Type B pancreatic cell (in vitro differentiated cells): ENCODE measurements around the gene WNT9A. TPM values are rescaled to one million over a fixed set of nuclear protein-coding genes. Genes with fewer than 3 reads are reported as not detected.
A peak's percentile ranks its signal among the peaks of the same experiment; 100 is the strongest.

Experiments
- DNase-seq: peaks from one replicate; pipeline ENCODE4 v3.0.0; 2021; ENCODE audit warnings: mixed read lengths; ENCODE audit not compliant: unreplicated experiment; ENCODE audit errors: extremely low spot score
- H3K27ac Mint-ChIP-seq: 2 replicates; pipeline ENCODE4 v1.8.0; 2021; ENCODE audit warnings: mild to moderate bottlenecking, mixed read lengths
- H3K27me3 Mint-ChIP-seq: 2 replicates; pipeline ENCODE4 v1.8.0; 2021; ENCODE audit warnings: mixed read lengths
- H3K36me3 Mint-ChIP-seq: 2 replicates; pipeline ENCODE4 v1.8.0; 2021; ENCODE audit warnings: mixed read lengths
- H3K4me1 Mint-ChIP-seq: one replicate; pipeline ENCODE4 v1.8.0; 2021; ENCODE audit warnings: mixed read lengths; ENCODE audit not compliant: unreplicated experiment
- H3K4me3 Mint-ChIP-seq: 2 replicates; pipeline ENCODE4 v1.8.0; 2021; ENCODE audit warnings: mild to moderate bottlenecking, mixed read lengths
- H3K9me3 Mint-ChIP-seq: 2 replicates; pipeline ENCODE4 v1.8.0; 2021; ENCODE audit warnings: mixed read lengths
- CTCF ChIP-seq: fragments of 200-600 bp; sonication (generic); conservative IDR thresholded peaks from 2 replicates; pipeline ENCODE4 v1.5.0; 2021; ENCODE audit warnings: antibody characterized with exemption, mild to moderate bottlenecking
- total RNA-seq: library from RNA; stranded (reverse); gene quantifications from 2 replicates; pipeline ENCODE4 v1.2.1, GENCODE V29; 2021; ENCODE audit warnings: low replicate concordance

WNT9A gene
- total RNA-seq, 1 donor from 2014 or later = 4.3 TPM

GRCh38 chr1:227939791-227940771 lies 7.7 kb downstream of the WNT9A start:
- peaks cover 8% of the 10 kb centered on the region for H3K27me3 Mint-ChIP-seq
- no peak overlapping the region for H3K27ac Mint-ChIP-seq
- peaks cover 15% of the 10 kb centered on the region for H3K4me1 Mint-ChIP-seq
- no peak overlapping the region for H3K4me3 Mint-ChIP-seq
- TF ChIP-seq CTCF = no peak
- DNase-seq = peak; percentile 64
- H3K9me3 Mint-ChIP-seq = no peaks in the 10 kb centered on the region
- peaks cover 13% of the 10 kb centered on the region for H3K36me3 Mint-ChIP-seq

GRCh38 chr1:227938911-227939790 lies 8.6 kb downstream of the WNT9A start:
- Mint-ChIP-seq H3K4me3 (no peak overlapping the region), H3K27me3 (peaks cover 7% of the 10 kb centered on the region), H3K36me3 (peaks cover 13% of the 10 kb centered on the region), H3K4me1 (peaks cover 13% of the 10 kb centered on the region), H3K9me3 (no peaks in the 10 kb centered on the region), H3K27ac (no peak overlapping the region)
- no peak for TF ChIP-seq CTCF
- peak; percentile 65 for DNase-seq

GRCh38 chr1:227938276-227938675 lies 9.5 kb downstream of the WNT9A start:
- peaks cover 3% of the 10 kb centered on the region for H3K27me3 Mint-ChIP-seq
- peaks cover 8% of the 10 kb centered on the region for H3K4me1 Mint-ChIP-seq
- DNase-seq = no peak
- no peak overlapping the region for H3K4me3 Mint-ChIP-seq
- no peak overlapping the region for H3K27ac Mint-ChIP-seq
- H3K9me3 Mint-ChIP-seq = no peaks in the 10 kb centered on the region
- no peak for TF ChIP-seq CTCF
- peaks cover 13% of the 10 kb centered on the region for H3K36me3 Mint-ChIP-seq

GRCh38 chr1:227937838-227938145 lies 9.9 kb downstream of the WNT9A start:
- Mint-ChIP-seq H3K4me1 (peaks cover 8% of the 10 kb centered on the region), H3K4me3 (no peak overlapping the region), H3K9me3 (no peaks in the 10 kb centered on the region), H3K27ac (no peak overlapping the region), H3K27me3 (peaks cover 3% of the 10 kb centered on the region), H3K36me3 (peaks cover 13% of the 10 kb centered on the region)
- TF ChIP-seq CTCF = no peak
- no peak for DNase-seq

- no peak for TF ChIP-seq CTCF
- H3K4me1 Mint-ChIP-seq = peaks cover 8% of the 10 kb centered on the region
- DNase-seq = no peak
- H3K36me3 Mint-ChIP-seq = peaks cover 13% of the 10 kb centered on the region
- no peak overlapping the region for H3K4me3 Mint-ChIP-seq
- H3K27me3 Mint-ChIP-seq = peaks cover 3% of the 10 kb centered on the region
- no peaks in the 10 kb centered on the region for H3K9me3 Mint-ChIP-seq
- no peak overlapping the region for H3K27ac Mint-ChIP-seq
Observed at GRCh38 chr1:227937031-227937837, 10.5 kb downstream of the WNT9A start.
